ENCODE measurements around the gene RPS6KA2.

The RPS6KA2 gene

GRCh38 chr6:166511316-166511715 is 115.7 kb downstream of the RPS6KA2 start:
- H3K36me3 Mint-ChIP-seq (ENCODE audit: low read depth): peaks cover 14% of the 10 kb centered on the region
- peaks cover 3% of the 10 kb centered on the region for H3K9me3 Mint-ChIP-seq
- H3K4me1 Mint-ChIP-seq: no peaks in the 10 kb centered on the region
- H3K4me3 Mint-ChIP-seq: no peak overlapping the region
- no peaks in the 10 kb centered on the region for H3K27me3 Mint-ChIP-seq (ENCODE audit: low read depth)
- TF ChIP-seq CTCF (IDR thresholded peaks at IDR 0.05; ENCODE audit: unreplicated experiment in 3 of 3): no peak
- H3K27ac Mint-ChIP-seq: no peak overlapping the region

GRCh38 chr6:166509193-166509592 is 117.9 kb downstream of the RPS6KA2 start:
- no peak overlapping the region for H3K27ac Mint-ChIP-seq
- no peaks in the 10 kb centered on the region for H3K27me3 Mint-ChIP-seq (ENCODE audit: low read depth)
- H3K4me1 Mint-ChIP-seq: no peaks in the 10 kb centered on the region
- H3K4me3 Mint-ChIP-seq: no peak overlapping the region
- no peaks in the 10 kb centered on the region for H3K9me3 Mint-ChIP-seq
- peaks cover 10% of the 10 kb centered on the region for H3K36me3 Mint-ChIP-seq (ENCODE audit: low read depth)
- no peak for TF ChIP-seq CTCF (IDR thresholded peaks at IDR 0.05; ENCODE audit: unreplicated experiment in 3 of 3)

GRCh38 chr6:166508726-166509125 is 118.3 kb downstream of the RPS6KA2 start:
- H3K4me3 Mint-ChIP-seq: no peak overlapping the region
- H3K4me1 Mint-ChIP-seq: no peaks in the 10 kb centered on the region
- H3K27ac Mint-ChIP-seq: no peak overlapping the region
- H3K27me3 Mint-ChIP-seq (ENCODE audit: low read depth): peaks cover under 1% of the 10 kb centered on the region
- no peak for TF ChIP-seq CTCF (IDR thresholded peaks at IDR 0.05; ENCODE audit: unreplicated experiment in 3 of 3)
- no peaks in the 10 kb centered on the region for H3K9me3 Mint-ChIP-seq
- H3K36me3 Mint-ChIP-seq (ENCODE audit: low read depth): peaks cover 10% of the 10 kb centered on the region

GRCh38 chr6:166507809-166508564 is 119.1 kb downstream of the RPS6KA2 start:
- no peak for TF ChIP-seq CTCF (IDR thresholded peaks at IDR 0.05; ENCODE audit: unreplicated experiment in 3 of 3)
- Mint-ChIP-seq H3K9me3 (no peaks in the 10 kb centered on the region), H3K36me3 (ENCODE audit: low read depth) (peaks cover 10% of the 10 kb centered on the region), H3K27ac (no peak overlapping the region), H3K4me1 (no peaks in the 10 kb centered on the region), H3K4me3 (no peak overlapping the region), H3K27me3 (ENCODE audit: low read depth) (peaks cover 4% of the 10 kb centered on the region)

DNA sequence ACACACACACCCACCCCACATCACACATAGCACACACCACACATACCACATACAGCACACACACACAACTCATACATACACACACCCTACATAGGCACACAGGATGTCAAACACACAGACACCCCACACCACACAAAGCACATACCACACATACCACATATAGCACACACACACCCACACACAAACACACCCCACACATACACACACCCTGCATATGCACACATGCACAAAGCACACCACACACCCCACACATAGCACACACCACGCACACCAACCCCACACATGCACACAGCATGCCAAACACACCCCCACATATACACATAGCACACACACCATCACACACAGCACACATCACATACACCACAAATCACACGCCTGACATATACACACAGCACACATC is 119.7 kb downstream of the RPS6KA2 start:
- H3K36me3 Mint-ChIP-seq (ENCODE audit: low read depth): peaks cover 10% of the 10 kb centered on the region
- peaks cover 4% of the 10 kb centered on the region for H3K27me3 Mint-ChIP-seq (ENCODE audit: low read depth)
- H3K27ac Mint-ChIP-seq: no peak overlapping the region
- H3K9me3 Mint-ChIP-seq: no peaks in the 10 kb centered on the region
- H3K4me3 Mint-ChIP-seq: no peak overlapping the region
- H3K4me1 Mint-ChIP-seq: peaks cover 1% of the 10 kb centered on the region
- TF ChIP-seq CTCF (IDR thresholded peaks at IDR 0.05; ENCODE audit: unreplicated experiment in 3 of 3): no peak
